IMR-90 (cell line): ENCODE data around the gene PTPRQ. TPM values are rescaled to one million over a fixed set of nuclear protein-coding genes. Genes with fewer than 3 reads are reported as not detected.

Source experiments
- ATAC-seq: fragments of 200-7000 bp; cut with Tn5 transposase; 2 replicates; pipeline ENCODE4 v1.9.1; 2020; ENCODE audit warnings: low read depth, mild to moderate bottlenecking, moderate library complexity
- BruUV-seq: library from RNA; stranded (reverse); fragments of 400-500 nt; replicated peaks from 2 replicates; lab custom pipeline; 2021; lab: Mats Ljungman, UMichigan
- CTCF ChIA-PET: fragments of 300-600 bp; formaldehyde crosslinking; extraction: SDS; loops from one replicate; lab custom pipeline; 2021; ENCODE audit warnings: antibody characterized with exemption; lab: Yijun Ruan, JAX
- POLR2A ChIA-PET: fragments of 300-600 bp; sonication (Branson Sonifier 250); formaldehyde crosslinking; loops from one replicate; lab custom pipeline; 2022; ENCODE audit warnings: antibody characterized with exemption; ENCODE audit not compliant: unreplicated experiment; lab: Charles Lee
- DNase-seq: peaks from one replicate; pipeline ENCODE4 v3.0.0; 2013
- H2AFZ ChIP-seq: replicated peaks from 2 replicates; pipeline ENCODE3; 2013; ENCODE audit warnings: low read length, mild to moderate bottlenecking; ENCODE audit not compliant: poor library complexity
- H2AK5ac ChIP-seq: 2 replicates; pipeline ENCODE4 v1.6.1; 2013; ENCODE audit warnings: low read depth, low read length, inconsistent platforms
- H2AK9ac ChIP-seq: replicated peaks from 2 replicates; pipeline ENCODE3; 2013; ENCODE audit warnings: mild to moderate bottlenecking, low read depth, low read length, moderate library complexity; ENCODE audit not compliant: poor library complexity
- H2BK120ac ChIP-seq: 2 replicates; pipeline ENCODE4 v1.6.1; 2013; ENCODE audit warnings: low read depth, low read length, inconsistent platforms
- H2BK15ac ChIP-seq: 3 replicates; pipeline ENCODE4 v1.6.1; 2013; ENCODE audit warnings: low read depth, low read length, inconsistent platforms
- H2BK20ac ChIP-seq: 2 replicates; pipeline ENCODE4 v1.6.1; 2013; ENCODE audit warnings: low read depth, mild to moderate bottlenecking, inconsistent platforms, low read length, moderate library complexity
- H2BK5ac ChIP-seq: 2 replicates; pipeline ENCODE4 v1.6.1; 2013; ENCODE audit warnings: mild to moderate bottlenecking, low read depth, low read length, inconsistent platforms; ENCODE audit not compliant: poor library complexity, severe bottlenecking
- H3K14ac ChIP-seq: replicated peaks from 2 replicates; pipeline ENCODE4 v1.6.1; 2013; ENCODE audit warnings: low read depth, low read length, inconsistent platforms
- H3K18ac ChIP-seq: 2 replicates; pipeline ENCODE4 v1.6.1; 2013; ENCODE audit warnings: low read depth, low read length, control low read depth
- H3K23ac ChIP-seq: 2 replicates; pipeline ENCODE4 v1.6.1; 2013; ENCODE audit warnings: low read depth, low read length, inconsistent platforms
- H3K27ac ChIP-seq: 2 replicates; pipeline ENCODE4 v1.5.1; 2013; ENCODE audit warnings: mild to moderate bottlenecking, control low read depth, low read length; ENCODE audit not compliant: insufficient read depth
- H3K27me3 ChIP-seq: 2 replicates; pipeline ENCODE4 v1.6.1; 2013; ENCODE audit warnings: low read length; ENCODE audit not compliant: control insufficient read depth, insufficient read depth
- H3K36me3 ChIP-seq: 2 replicates; pipeline ENCODE4 v1.6.1; 2013; ENCODE audit warnings: low read length, mixed read lengths; ENCODE audit not compliant: control insufficient read depth, insufficient read depth
- H3K4ac ChIP-seq: 2 replicates; pipeline ENCODE4 v1.6.1; 2013; ENCODE audit warnings: low read depth, low read length, inconsistent platforms
- H3K4me1 ChIP-seq: 2 replicates; pipeline ENCODE4 v1.6.1; 2013; ENCODE audit warnings: low read length, mixed read lengths; ENCODE audit not compliant: control insufficient read depth, insufficient read depth
- H3K4me2 ChIP-seq: 2 replicates; pipeline ENCODE4 v1.6.1; 2013; ENCODE audit warnings: low read depth, mild to moderate bottlenecking, control low read depth, low read length, moderate library complexity
- H3K4me3 ChIP-seq: 2 replicates; pipeline ENCODE4 v1.5.1; 2013; ENCODE audit warnings: low read depth, mild to moderate bottlenecking, control low read depth, low read length, moderate library complexity; ENCODE audit not compliant: insufficient read depth
- H3K56ac ChIP-seq: 2 replicates; pipeline ENCODE4 v1.6.1; 2013; ENCODE audit warnings: low read length, inconsistent platforms; ENCODE audit not compliant: insufficient read depth; ENCODE audit errors: extremely low read depth
- H3K79me1 ChIP-seq, 2 experiments: 2 replicates each; pipeline ENCODE4 v1.6.1; 2013; ENCODE audit warnings: low read length in 2 of 2, inconsistent platforms in 1 of 2, low read depth in 1 of 2
- H3K9ac ChIP-seq: 2 replicates; pipeline ENCODE4 v1.6.1; 2013; ENCODE audit warnings: low read depth, low read length, control low read depth
- H3K9me1 ChIP-seq: 2 replicates; pipeline ENCODE4 v1.6.1; 2013; ENCODE audit warnings: low read length, inconsistent platforms; ENCODE audit not compliant: insufficient read depth
- H3K9me3 ChIP-seq: 2 replicates; pipeline ENCODE4 v1.6.1; 2013; ENCODE audit warnings: low read length; ENCODE audit not compliant: control insufficient read depth, insufficient read depth
- H4K20me1 ChIP-seq: 2 replicates; pipeline ENCODE4 v1.6.1; 2013; ENCODE audit warnings: low read length, inconsistent platforms; ENCODE audit not compliant: insufficient read depth
- H4K5ac ChIP-seq: 2 replicates; pipeline ENCODE4 v1.6.1; 2013; ENCODE audit warnings: mild to moderate bottlenecking, low read depth, low read length, control low read depth
- H4K8ac ChIP-seq, 2 experiments: 2 replicates each; pipeline ENCODE4 v1.6.1; 2013; ENCODE audit warnings: low read depth in 2 of 2, low read length in 2 of 2, control low read depth in 1 of 2, inconsistent platforms in 1 of 2
- H4K91ac ChIP-seq: 2 replicates; pipeline ENCODE4 v1.6.1; 2013; ENCODE audit warnings: low read depth, low read length, inconsistent platforms; ENCODE audit not compliant: insufficient read depth
- BHLHE40 ChIP-seq: fragments of 150-350 bp; IDR thresholded peaks from 2 replicates; pipeline ENCODE4 v1.6.1; 2016; ENCODE audit warnings: mild to moderate bottlenecking, low read depth, low read length
- CEBPB ChIP-seq: IDR thresholded peaks from 2 replicates; pipeline ENCODE4 v1.6.1; 2012; ENCODE audit warnings: low read depth, low read length, improper control_type of control experiment
- CHD1 ChIP-seq: IDR thresholded peaks from 2 replicates; pipeline ENCODE4 v1.6.1; 2012; ENCODE audit warnings: low read depth, low read length, improper control_type of control experiment
- FOS ChIP-seq: fragments of 150-350 bp; IDR thresholded peaks from 2 replicates; pipeline ENCODE4 v1.6.1; 2016; ENCODE audit warnings: low read depth, low read length
- MAFK ChIP-seq: IDR thresholded peaks from 2 replicates; pipeline ENCODE4 v1.6.1; 2012; ENCODE audit warnings: low read depth, low read length, improper control_type of control experiment
- MAZ ChIP-seq: IDR thresholded peaks from 2 replicates; pipeline ENCODE4 v1.6.1; 2012; ENCODE audit warnings: low read depth, mild to moderate bottlenecking, low read length, improper control_type of control experiment, moderate library complexity, borderline replicate concordance
- MXI1 ChIP-seq: IDR thresholded peaks from 2 replicates; pipeline ENCODE4 v1.6.1; 2012; ENCODE audit warnings: low read depth, mild to moderate bottlenecking, low read length, moderate library complexity, borderline replicate concordance
- NFE2L2 ChIP-seq: fragments of 150-350 bp; IDR thresholded peaks from 2 replicates; pipeline ENCODE4 v1.6.1; 2016; ENCODE audit warnings: low read depth, mild to moderate bottlenecking, low read length
- RAD21 ChIP-seq: IDR thresholded peaks from 2 replicates; pipeline ENCODE4 v1.6.1; 2012; ENCODE audit warnings: low read length, improper control_type of control experiment
- RCOR1 ChIP-seq: IDR thresholded peaks from 2 replicates; pipeline ENCODE4 v1.6.1; 2012; ENCODE audit warnings: mild to moderate bottlenecking, low read length, improper control_type of control experiment; ENCODE audit not compliant: insufficient replicate concordance
- RFX5 ChIP-seq: IDR thresholded peaks from 2 replicates; pipeline ENCODE4 v1.8.0; 2012; ENCODE audit warnings: low read depth, mild to moderate bottlenecking, low read length, moderate library complexity
- SMC3 ChIP-seq: fragments of 150-350 bp; IDR thresholded peaks from 2 replicates; pipeline ENCODE4 v1.6.1; 2016; ENCODE audit warnings: low read depth, mild to moderate bottlenecking, antibody characterized with exemption, low read length, moderate library complexity
- WGBS, 2 experiments: methylation state at CpG; one replicate each; pipeline versions ENCODE4 v1.1.5 to v1.1.7; 2013; ENCODE audit warnings: missing lambda C conversion rate in 2 of 2; ENCODE audit not compliant: insufficient read length in 1 of 2; ENCODE audit errors: extremely low coverage in 2 of 2; 5-methylcytosine and 5-hydroxymethylcytosine counted together
- dilution Hi-C: fragments of 300-500 bp; cut with HindIII; formaldehyde crosslinking; loops from one replicate; pipeline ENCODE4 v1.14.3; 2018; ENCODE audit warnings: low sequenced_read_pairs; ENCODE audit not compliant: unreplicated experiment
- in situ Hi-C: fragments of 300-500 bp; cut with MboI; formaldehyde crosslinking; loops from 3 replicates; pipeline ENCODE4 v1.14.3; 2019; ENCODE audit warnings: low sequenced_read_pairs, inconsistent platforms, mixed read lengths
- intact Hi-C: fragments of 100-400 bp; cut with micrococcal nuclease; formaldehyde crosslinking; loops from 2 replicates; pipeline ENCODE4 v1.10.0; 2022
- polyA plus RNA-seq, 3 experiments: library from polyadenylated mRNA; depleted of rRNA; stranded (reverse); fragments of >200 nt; gene quantifications; 2 replicates each; pipeline ENCODE4 v1.2.3, GENCODE V29; 2012; ENCODE audit warnings: low replicate concordance in 1 of 3
- total RNA-seq: library from RNA; depleted of rRNA; stranded (reverse); fragments of >200 nt; gene quantifications from 2 replicates; pipeline ENCODE4 v1.2.3, GENCODE V29; 2012
- TF ChIP-seq, protein P1 (sequence below): conservative IDR thresholded peaks from 2 replicates; pipeline ENCODE4 v1.5.1; 2012; ENCODE audit warnings: mild to moderate bottlenecking, low read depth, low read length, improper control_type of control experiment
- TF ChIP-seq, protein P2 (sequence below): fragments of 150-350 bp; IDR thresholded peaks from 2 replicates; pipeline ENCODE4 v1.6.1; 2017; ENCODE audit warnings: mild to moderate bottlenecking, antibody characterized with exemption, low read length, low read depth
- TF ChIP-seq, protein P3 (sequence below): fragments of 150-350 bp; IDR thresholded peaks from 2 replicates; pipeline ENCODE4 v1.6.1; 2016; ENCODE audit warnings: low read depth, mild to moderate bottlenecking, low read length, moderate library complexity, borderline replicate concordance

PTPRQ gene
- total and polyA plus RNA-seq, 2 of the 4 experiments (the other 2 are of a cell fraction), result 0.96 to 1.4 TPM

DNA sequence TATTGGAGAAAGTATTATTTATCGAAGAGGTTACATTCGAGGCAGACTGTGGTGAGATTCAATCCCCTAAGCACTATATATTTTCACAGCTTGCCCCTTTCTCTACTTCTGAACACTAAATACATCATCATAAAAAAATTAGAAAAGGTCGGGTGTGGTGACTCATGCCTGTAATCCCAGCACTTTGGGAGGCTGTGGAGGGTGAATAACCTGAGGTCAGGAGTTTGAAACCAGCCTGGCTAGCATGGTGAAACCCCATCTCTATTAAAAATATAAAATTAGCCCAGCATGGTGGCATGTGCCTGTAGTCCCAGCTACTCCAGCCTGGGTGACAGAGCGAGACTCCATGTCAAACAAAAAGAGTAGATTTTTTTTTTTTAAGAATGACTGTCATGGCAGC lies 192.8 kb downstream of the PTPRQ start:
- H2BK5ac ChIP-seq, result no peak overlapping the region
- no peak overlapping the region for H4K91ac ChIP-seq
- no peaks in the 10 kb centered on the region for H3K79me1 ChIP-seq
- ChIA-PET CTCF (interaction anchor here (1.0 kb wide), 1 partner anchor 10 kb away, joined by 3 read pairs; no protein-coding TSS in a partner anchor), POLR2A (no interaction called here)
- in situ Hi-C loops (no loop called here), intact Hi-C loops (no loop called here), dilution Hi-C loops (no loop called here)
- no peak overlapping the region for H3K4me2 ChIP-seq
- no peak overlapping the region for H2AFZ ChIP-seq
- ATAC-seq (no peak), DNase-seq (no peak)
- no peak overlapping the region for H3K4me3 ChIP-seq
- no peak overlapping the region for H3K56ac ChIP-seq
- H3K36me3 ChIP-seq, result no peaks in the 10 kb centered on the region
- no peaks in the 10 kb centered on the region for H3K27me3 ChIP-seq
- no peak overlapping the region for H3K4ac ChIP-seq
- no peak overlapping the region for H3K27ac ChIP-seq
- no peak overlapping the region for H2AK5ac ChIP-seq
- H3K9ac ChIP-seq, result no peak overlapping the region
- no peaks in the 10 kb centered on the region for H3K4me1 ChIP-seq
- no peak overlapping the region for H3K18ac ChIP-seq
- H2BK15ac ChIP-seq, result no peak overlapping the region
- H3K23ac ChIP-seq, result no peak overlapping the region
- TF ChIP-seq CHD1 (no peak), MAZ (no peak), RFX5 (no peak), FOS (no peak), SMC3 (no peak), CEBPB (no peak), RAD21 (no peak), MXI1 (no peak), RCOR1 (no peak), NFE2L2 (no peak), MAFK (no peak), BHLHE40 (no peak)
- TF ChIP-seq, protein P1, sequence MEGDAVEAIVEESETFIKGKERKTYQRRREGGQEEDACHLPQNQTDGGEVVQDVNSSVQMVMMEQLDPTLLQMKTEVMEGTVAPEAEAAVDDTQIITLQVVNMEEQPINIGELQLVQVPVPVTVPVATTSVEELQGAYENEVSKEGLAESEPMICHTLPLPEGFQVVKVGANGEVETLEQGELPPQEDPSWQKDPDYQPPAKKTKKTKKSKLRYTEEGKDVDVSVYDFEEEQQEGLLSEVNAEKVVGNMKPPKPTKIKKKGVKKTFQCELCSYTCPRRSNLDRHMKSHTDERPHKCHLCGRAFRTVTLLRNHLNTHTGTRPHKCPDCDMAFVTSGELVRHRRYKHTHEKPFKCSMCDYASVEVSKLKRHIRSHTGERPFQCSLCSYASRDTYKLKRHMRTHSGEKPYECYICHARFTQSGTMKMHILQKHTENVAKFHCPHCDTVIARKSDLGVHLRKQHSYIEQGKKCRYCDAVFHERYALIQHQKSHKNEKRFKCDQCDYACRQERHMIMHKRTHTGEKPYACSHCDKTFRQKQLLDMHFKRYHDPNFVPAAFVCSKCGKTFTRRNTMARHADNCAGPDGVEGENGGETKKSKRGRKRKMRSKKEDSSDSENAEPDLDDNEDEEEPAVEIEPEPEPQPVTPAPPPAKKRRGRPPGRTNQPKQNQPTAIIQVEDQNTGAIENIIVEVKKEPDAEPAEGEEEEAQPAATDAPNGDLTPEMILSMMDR, result no peak
- TF ChIP-seq, protein P2, sequence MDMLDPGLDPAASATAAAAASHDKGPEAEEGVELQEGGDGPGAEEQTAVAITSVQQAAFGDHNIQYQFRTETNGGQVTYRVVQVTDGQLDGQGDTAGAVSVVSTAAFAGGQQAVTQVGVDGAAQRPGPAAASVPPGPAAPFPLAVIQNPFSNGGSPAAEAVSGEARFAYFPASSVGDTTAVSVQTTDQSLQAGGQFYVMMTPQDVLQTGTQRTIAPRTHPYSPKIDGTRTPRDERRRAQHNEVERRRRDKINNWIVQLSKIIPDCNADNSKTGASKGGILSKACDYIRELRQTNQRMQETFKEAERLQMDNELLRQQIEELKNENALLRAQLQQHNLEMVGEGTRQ, result no peak
- TF ChIP-seq, protein P3, sequence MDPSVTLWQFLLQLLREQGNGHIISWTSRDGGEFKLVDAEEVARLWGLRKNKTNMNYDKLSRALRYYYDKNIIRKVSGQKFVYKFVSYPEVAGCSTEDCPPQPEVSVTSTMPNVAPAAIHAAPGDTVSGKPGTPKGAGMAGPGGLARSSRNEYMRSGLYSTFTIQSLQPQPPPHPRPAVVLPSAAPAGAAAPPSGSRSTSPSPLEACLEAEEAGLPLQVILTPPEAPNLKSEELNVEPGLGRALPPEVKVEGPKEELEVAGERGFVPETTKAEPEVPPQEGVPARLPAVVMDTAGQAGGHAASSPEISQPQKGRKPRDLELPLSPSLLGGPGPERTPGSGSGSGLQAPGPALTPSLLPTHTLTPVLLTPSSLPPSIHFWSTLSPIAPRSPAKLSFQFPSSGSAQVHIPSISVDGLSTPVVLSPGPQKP, result no peak
- no peak overlapping the region for H4K8ac ChIP-seq
- H3K9me3 ChIP-seq, result no peaks in the 10 kb centered on the region
- H4K20me1 ChIP-seq, result no peaks in the 10 kb centered on the region
- H2BK20ac ChIP-seq, result no peak overlapping the region
- H3K14ac ChIP-seq, result no peak overlapping the region
- no TSS peak for BruUV-seq
- no peaks in the 10 kb centered on the region for H3K9me1 ChIP-seq
- H2BK120ac ChIP-seq, result no peak overlapping the region
- H4K5ac ChIP-seq, result no peak overlapping the region
- H2AK9ac ChIP-seq, result no peak overlapping the region
- no CpG with 5 or more reads among the region's 4 CpGs for WGBS, 2 experiments
